Mesothelial cell of epicardium (in vitro differentiated cells): ENCODE results near the gene HDAC4. TPM values are rescaled to one million over a fixed set of nuclear protein-coding genes. Genes with fewer than 3 reads are reported as not detected.

Experiments used
- DNase-seq, 2 experiments: peaks; one replicate each; pipeline ENCODE4 v3.0.0; 2021; ENCODE audit warnings: low spot score in 2 of 2; ENCODE audit not compliant: unreplicated experiment in 2 of 2
- H3K27ac Mint-ChIP-seq: 2 replicates; pipeline ENCODE4 v1.8.0; 2021; ENCODE audit warnings: mixed read lengths
- H3K27me3 Mint-ChIP-seq: 2 replicates; pipeline ENCODE4 v1.8.0; 2021; ENCODE audit warnings: low read depth, mixed read lengths
- H3K36me3 Mint-ChIP-seq: 2 replicates; pipeline ENCODE4 v1.8.0; 2021; ENCODE audit warnings: mixed read lengths
- H3K4me1 Mint-ChIP-seq: 2 replicates; pipeline ENCODE4 v1.8.0; 2021; ENCODE audit warnings: mixed read lengths
- H3K4me3 Mint-ChIP-seq: 2 replicates; pipeline ENCODE4 v1.8.0; 2021; ENCODE audit warnings: mild to moderate bottlenecking, moderate library complexity, mixed read lengths
- H3K9me3 Mint-ChIP-seq: 2 replicates; pipeline ENCODE4 v1.8.0; 2021; ENCODE audit warnings: mixed read lengths
- total RNA-seq: library from RNA; stranded (reverse); gene quantifications from 3 replicates; pipeline ENCODE4 v1.2.1, GENCODE V29; 2021
- TF ChIP-seq, protein P1 (sequence below): fragments of 200-600 bp; sonication (generic); IDR thresholded peaks from one replicate; pipeline ENCODE4 v1.5.0; 2021; ENCODE audit warnings: antibody characterized with exemption; ENCODE audit not compliant: unreplicated experiment

HDAC4 gene
- total RNA-seq, 1 donor from 2014 or later: 59.2 TPM

DNA sequence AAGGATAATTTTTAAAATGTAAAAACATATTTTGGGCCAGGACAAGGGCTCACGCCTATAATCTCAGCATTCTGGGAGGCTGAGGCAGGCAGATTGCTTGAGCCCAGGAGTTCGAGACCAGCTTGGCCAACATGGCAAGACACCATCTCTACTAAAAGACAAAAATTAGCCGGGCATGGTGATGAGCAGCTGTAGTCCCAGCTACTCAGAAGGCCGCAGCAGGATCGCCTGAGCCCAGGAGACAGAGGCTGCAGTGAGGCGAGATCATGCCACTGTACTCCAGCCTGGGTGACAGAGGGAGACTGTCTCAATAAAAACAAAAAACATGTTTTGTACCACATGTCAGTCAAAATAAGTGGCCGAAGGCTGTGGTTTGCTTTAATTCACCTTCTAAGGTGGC, 122.5 kb downstream of the HDAC4 start:
- Mint-ChIP-seq H3K4me3 (no peak overlapping the region), H3K4me1 (peaks cover 14% of the 10 kb centered on the region), H3K27me3 (no peaks in the 10 kb centered on the region), H3K27ac (no peak overlapping the region), H3K36me3 (no peaks in the 10 kb centered on the region), H3K9me3 (no peaks in the 10 kb centered on the region)
- no peak for DNase-seq
- TF ChIP-seq, protein P1, sequence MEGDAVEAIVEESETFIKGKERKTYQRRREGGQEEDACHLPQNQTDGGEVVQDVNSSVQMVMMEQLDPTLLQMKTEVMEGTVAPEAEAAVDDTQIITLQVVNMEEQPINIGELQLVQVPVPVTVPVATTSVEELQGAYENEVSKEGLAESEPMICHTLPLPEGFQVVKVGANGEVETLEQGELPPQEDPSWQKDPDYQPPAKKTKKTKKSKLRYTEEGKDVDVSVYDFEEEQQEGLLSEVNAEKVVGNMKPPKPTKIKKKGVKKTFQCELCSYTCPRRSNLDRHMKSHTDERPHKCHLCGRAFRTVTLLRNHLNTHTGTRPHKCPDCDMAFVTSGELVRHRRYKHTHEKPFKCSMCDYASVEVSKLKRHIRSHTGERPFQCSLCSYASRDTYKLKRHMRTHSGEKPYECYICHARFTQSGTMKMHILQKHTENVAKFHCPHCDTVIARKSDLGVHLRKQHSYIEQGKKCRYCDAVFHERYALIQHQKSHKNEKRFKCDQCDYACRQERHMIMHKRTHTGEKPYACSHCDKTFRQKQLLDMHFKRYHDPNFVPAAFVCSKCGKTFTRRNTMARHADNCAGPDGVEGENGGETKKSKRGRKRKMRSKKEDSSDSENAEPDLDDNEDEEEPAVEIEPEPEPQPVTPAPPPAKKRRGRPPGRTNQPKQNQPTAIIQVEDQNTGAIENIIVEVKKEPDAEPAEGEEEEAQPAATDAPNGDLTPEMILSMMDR: no peak

DNA sequence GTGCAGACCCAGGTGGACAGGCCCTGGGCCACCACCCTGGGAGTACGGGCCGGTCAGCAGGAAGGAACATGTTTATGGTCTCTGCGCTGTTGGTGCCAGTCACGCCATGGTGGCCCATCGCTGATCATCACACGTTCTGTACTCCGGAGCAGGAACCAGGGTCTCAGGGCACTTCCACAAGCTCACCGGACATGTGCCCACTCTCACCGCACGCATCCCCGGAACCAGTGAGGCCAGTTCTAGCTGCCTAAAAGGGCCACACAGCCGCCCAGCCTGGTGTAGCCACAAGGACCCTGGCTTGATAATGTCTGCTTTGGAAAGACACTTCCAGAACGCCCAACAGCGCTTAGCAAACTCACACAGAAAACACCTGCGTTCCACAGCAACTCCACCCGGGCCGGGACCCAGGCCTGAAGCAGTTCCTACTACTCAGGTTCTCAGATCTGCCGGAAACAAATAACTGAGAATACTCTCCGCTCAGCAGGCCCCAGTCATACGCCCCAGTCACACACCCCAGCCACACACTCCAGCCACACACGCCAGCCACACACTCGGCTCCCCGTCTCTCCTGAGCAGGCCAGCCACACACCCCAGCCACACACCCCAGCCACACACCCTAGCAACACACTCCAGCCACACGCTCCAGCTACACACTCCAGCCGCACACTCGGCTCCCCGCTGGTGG, 123.3 kb downstream of the HDAC4 start:
- no peaks in the 10 kb centered on the region for H3K27me3 Mint-ChIP-seq
- DNase-seq: no peak
- H3K27ac Mint-ChIP-seq: peak overlapping the region; percentile 31
- TF ChIP-seq, protein P1: no peak
- peaks cover 15% of the 10 kb centered on the region for H3K4me1 Mint-ChIP-seq
- H3K4me3 Mint-ChIP-seq: no peak overlapping the region
- H3K36me3 Mint-ChIP-seq: no peaks in the 10 kb centered on the region
- no peaks in the 10 kb centered on the region for H3K9me3 Mint-ChIP-seq

- H3K36me3 Mint-ChIP-seq: no peaks in the 10 kb centered on the region
- H3K4me1 Mint-ChIP-seq: peaks cover 21% of the 10 kb centered on the region
- H3K9me3 Mint-ChIP-seq: no peaks in the 10 kb centered on the region
- TF ChIP-seq, protein P1: no peak
- no peak overlapping the region for H3K4me3 Mint-ChIP-seq
- H3K27ac Mint-ChIP-seq: no peak overlapping the region
- DNase-seq: no peak
- H3K27me3 Mint-ChIP-seq: no peaks in the 10 kb centered on the region
Measured at GRCh38 chr2:239276851-239277250, 124.0 kb downstream of the HDAC4 start.

GRCh38 chr2:239275847-239276831, 124.7 kb downstream of the HDAC4 start:
- Mint-ChIP-seq H3K4me3 (no peak overlapping the region), H3K27me3 (no peaks in the 10 kb centered on the region), H3K9me3 (no peaks in the 10 kb centered on the region), H3K4me1 (peaks cover 26% of the 10 kb centered on the region), H3K36me3 (no peaks in the 10 kb centered on the region), H3K27ac (no peak overlapping the region)
- TF ChIP-seq, protein P1: no peak
- DNase-seq: no peak

- Mint-ChIP-seq H3K4me3 (no peak overlapping the region), H3K27ac (peak overlapping the region; percentile 67), H3K4me1 (peaks cover 26% of the 10 kb centered on the region), H3K9me3 (no peaks in the 10 kb centered on the region), H3K36me3 (no peaks in the 10 kb centered on the region), H3K27me3 (no peaks in the 10 kb centered on the region)
- TF ChIP-seq, protein P1: no peak
- no peak for DNase-seq
Measured at GRCh38 chr2:239275044-239275685, 125.7 kb downstream of the HDAC4 start.
